ENCODE measurements around the gene FAM181A.

Gene FAM181A

GRCh38 chr14:93928184-93929047, 1.3 kb downstream of the FAM181A start:
- DNase-seq (ENCODE audit: extremely low read depth in 1 of 2, low read depth in 1 of 2), result no peak

GRCh38 chr14:93929048-93929535, 1.9 kb downstream of the FAM181A start:
- DNase-seq (ENCODE audit: extremely low read depth in 1 of 2, low read depth in 1 of 2), result no peak

- DNase-seq (ENCODE audit: extremely low read depth in 1 of 2, low read depth in 1 of 2), result no peak
Measured at GRCh38 chr14:93929657-93930056, 2.5 kb downstream of the FAM181A start.

- no peak for DNase-seq (ENCODE audit: extremely low read depth in 1 of 2, low read depth in 1 of 2)
Measured at GRCh38 chr14:93930296-93930988, 3.3 kb downstream of the FAM181A start.

- no peak for DNase-seq (ENCODE audit: extremely low read depth in 1 of 2, low read depth in 1 of 2)
Measured at GRCh38 chr14:93930989-93931307, 3.8 kb downstream of the FAM181A start.

- no peak for DNase-seq (ENCODE audit: extremely low read depth in 1 of 2, low read depth in 1 of 2)
Measured at GRCh38 chr14:93932642-93933041, 5.5 kb downstream of the FAM181A start.

GRCh38 chr14:93935213-93935612, 8.1 kb downstream of the FAM181A start:
- DNase-seq (ENCODE audit: extremely low read depth in 1 of 2, low read depth in 1 of 2), result no peak

- DNase-seq (ENCODE audit: extremely low read depth in 1 of 2, low read depth in 1 of 2), result no peak
Measured at GRCh38 chr14:93936245-93936644, 9.1 kb downstream of the FAM181A start.

- no peak for DNase-seq (ENCODE audit: extremely low read depth in 1 of 2, low read depth in 1 of 2)
Measured at GRCh38 chr14:93936926-93937325, 9.8 kb downstream of the FAM181A start.

- no peak for DNase-seq (ENCODE audit: extremely low read depth in 1 of 2, low read depth in 1 of 2)
Measured at GRCh38 chr14:93937519-93937918, 10.4 kb downstream of the FAM181A start.

- DNase-seq (ENCODE audit: extremely low read depth in 1 of 2, low read depth in 1 of 2), result no peak
Measured at GRCh38 chr14:93938751-93939303, 11.7 kb downstream of the FAM181A start.

- DNase-seq (ENCODE audit: extremely low read depth in 1 of 2, low read depth in 1 of 2), result peak; percentile 71 to 89
Measured at GRCh38 chr14:93939304-93940229, 12.4 kb downstream of the FAM181A start.

GRCh38 chr14:93940437-93940836, 13.3 kb downstream of the FAM181A start:
- no peak for DNase-seq (ENCODE audit: extremely low read depth in 1 of 2, low read depth in 1 of 2)

- no peak for DNase-seq (ENCODE audit: extremely low read depth in 1 of 2, low read depth in 1 of 2)
Measured at GRCh38 chr14:93941293-93941910, 14.3 kb downstream of the FAM181A start.

- no peak for DNase-seq (ENCODE audit: extremely low read depth in 1 of 2, low read depth in 1 of 2)
Measured at GRCh38 chr14:93943052-93943451, 15.9 kb downstream of the FAM181A start.

- DNase-seq (ENCODE audit: extremely low read depth in 1 of 2, low read depth in 1 of 2), result no peak
Measured at GRCh38 chr14:93943930-93944329, 16.8 kb downstream of the FAM181A start.

GRCh38 chr14:93944348-93945069, 17.4 kb downstream of the FAM181A start:
- no peak for DNase-seq (ENCODE audit: extremely low read depth in 1 of 2, low read depth in 1 of 2)

- no peak for DNase-seq (ENCODE audit: extremely low read depth in 1 of 2, low read depth in 1 of 2)
Measured at GRCh38 chr14:93945070-93945399, 17.9 kb downstream of the FAM181A start.

GRCh38 chr14:93946104-93946503, 19.0 kb downstream of the FAM181A start:
- no peak for DNase-seq (ENCODE audit: extremely low read depth in 1 of 2, low read depth in 1 of 2)

GRCh38 chr14:93946541-93947090, 19.5 kb downstream of the FAM181A start:
- no peak for DNase-seq (ENCODE audit: extremely low read depth in 1 of 2, low read depth in 1 of 2)

All from activated CD8-positive, alpha-beta memory T cell treated with anti-CD3 and anti-CD28 coated beads for 1 hour (primary cell).